Measurements from ENCODE around the gene UBR2. TPM values are rescaled to one million over a fixed set of nuclear protein-coding genes. Genes with fewer than 3 reads are reported as not detected.
A peak's percentile ranks its signal among the peaks of the same experiment; 100 is the strongest.
"Not testable (repeated sequence)": the region's sequence is repeated elsewhere in the genome, so short reads cannot be mapped to it uniquely, and the experiment has no call there.

Gene UBR2
- total and polyA plus RNA-seq, 2 of the 13 experiments (the other 11 are each of a cell fraction or from before 2014, with no cell fraction given) = 17.6 to 29.3 TPM

- DNase-seq (ENCODE audit: low spot score); CTCF ChIA-PET (ENCODE audit: low intra/inter-chr PET ratio, low total read pairs); H3K36me3 ChIP-seq (replicated peaks in 1 of 2; ENCODE audit: control insufficient read depth in 1 of 2, insufficient read depth in 2 of 2, low read length in 2 of 2); in situ Hi-C loops (cut with HindIII; ENCODE audit: extremely low pct_ligation_motif_present, low pct_unique_long_range_greater_than_20kb); H2AFZ ChIP-seq (ENCODE audit: low read length); ATAC-seq; H3K9ac ChIP-seq (ENCODE audit: insufficient read depth, low read depth, low read length); H4K20me1 ChIP-seq (ENCODE audit: insufficient read depth, low read length); POLR2A ChIA-PET; FAIRE-seq; H3K27ac ChIP-seq (ENCODE audit: extremely low read length, insufficient read depth, low read length); H3K9me3 ChIP-seq (ENCODE audit: low read length); intact Hi-C loops (cut with micrococcal nuclease; ENCODE audit: unreplicated experiment); H3K4me3 ChIP-seq (replicated peaks in 1 of 3; ENCODE audit: insufficient read depth in 1 of 3, low read depth in 2 of 3, low read length in 3 of 3); BruUV-seq (replicated peaks); H3K79me2 ChIP-seq (ENCODE audit: insufficient read depth, low read length); H3K27me3 ChIP-seq (ENCODE audit: control insufficient read depth in 1 of 2, insufficient read depth in 2 of 2, low read length in 2 of 2); H3K4me2 ChIP-seq (ENCODE audit: low read depth, low read length): not testable (repeated sequence)
- 69% methylated on average over 3 of the region's 3 CpGs for WGBS (ENCODE audit: low lambda C conversion rate)
- H3K4me1 ChIP-seq (ENCODE audit: insufficient read depth, low read length) = peaks cover 13% of the 10 kb centered on the region; the same call in 1 of the 2 replicates
- 0 out of 2 replicates have a peak, but pooled peaks have one; percentile 37 for TF ChIP-seq ZNF460 (CRISPR knock-in tag; IDR thresholded peaks at IDR 0.05; ENCODE audit: borderline replicate concordance)
- peak; percentile 44; the same call in 1 of the 2 replicates for TF ChIP-seq ZNF121 (CRISPR knock-in tag; IDR thresholded peaks at IDR 0.05)
- TF ChIP-seq, protein P1, sequence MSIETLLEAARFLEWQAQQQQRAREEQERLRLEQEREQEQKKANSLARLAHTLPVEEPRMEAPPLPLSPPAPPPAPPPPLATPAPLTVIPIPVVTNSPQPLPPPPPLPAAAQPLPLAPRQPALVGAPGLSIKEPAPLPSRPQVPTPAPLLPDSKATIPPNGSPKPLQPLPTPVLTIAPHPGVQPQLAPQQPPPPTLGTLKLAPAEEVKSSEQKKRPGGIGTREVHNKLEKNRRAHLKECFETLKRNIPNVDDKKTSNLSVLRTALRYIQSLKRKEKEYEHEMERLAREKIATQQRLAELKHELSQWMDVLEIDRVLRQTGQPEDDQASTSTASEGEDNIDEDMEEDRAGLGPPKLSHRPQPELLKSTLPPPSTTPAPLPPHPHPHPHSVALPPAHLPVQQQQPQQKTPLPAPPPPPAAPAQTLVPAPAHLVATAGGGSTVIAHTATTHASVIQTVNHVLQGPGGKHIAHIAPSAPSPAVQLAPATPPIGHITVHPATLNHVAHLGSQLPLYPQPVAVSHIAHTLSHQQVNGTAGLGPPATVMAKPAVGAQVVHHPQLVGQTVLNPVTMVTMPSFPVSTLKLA (IDR thresholded peaks at IDR 0.05) = peak; percentile 31; the same call in 1 of the 2 replicates
Observed at GRCh38 chr6:42702786-42703185, 139.0 kb downstream of the UBR2 start.

- ATAC-seq = peak; percentile 67
- Histone ChIP-seq H2AFZ (ENCODE audit: low read length) (peak overlapping the region; percentile 87), H3K27ac (ENCODE audit: extremely low read length, insufficient read depth, low read length) (no peak overlapping the region), H3K9me3 (ENCODE audit: low read length) (no peaks in the 10 kb centered on the region), H3K4me2 (ENCODE audit: low read depth, low read length) (peak overlapping the region; percentile 88), H3K27me3 (ENCODE audit: control insufficient read depth in 1 of 2, insufficient read depth in 2 of 2, low read length in 2 of 2) (no peaks in the 10 kb centered on the region; a peak in 1 of 5 replicates), H3K79me2 (ENCODE audit: insufficient read depth, low read length) (no peaks in the 10 kb centered on the region), H3K4me3 (replicated peaks in 1 of 3; ENCODE audit: insufficient read depth in 1 of 3, low read depth in 2 of 3, low read length in 3 of 3) (peak overlapping the region; percentile 47 to 70 (median 53)), H4K20me1 (ENCODE audit: insufficient read depth, low read length) (no peaks in the 10 kb centered on the region), H3K36me3 (replicated peaks in 1 of 2; ENCODE audit: control insufficient read depth in 1 of 2, insufficient read depth in 2 of 2, low read length in 2 of 2) (no peaks in the 10 kb centered on the region), H3K4me1 (ENCODE audit: insufficient read depth, low read length) (peaks cover 13% of the 10 kb centered on the region; the same call in 1 of the 2 replicates), H3K9ac (ENCODE audit: insufficient read depth, low read depth, low read length) (peak overlapping the region; percentile 19; the same call in 1 of the 2 replicates)
- intact Hi-C loops (cut with micrococcal nuclease; ENCODE audit: unreplicated experiment) = loop anchor here (1.0 kb wide), 1 partner anchor 37 kb away; no protein-coding TSS in a partner anchor
- BruUV-seq (replicated peaks) = no TSS peak
- in situ Hi-C loops (cut with HindIII; ENCODE audit: extremely low pct_ligation_motif_present, low pct_unique_long_range_greater_than_20kb) = no loop called here
- POLR2A ChIA-PET = interaction anchor here (1.2 to 1.5 kb wide), 4 partner anchors 12 to 78 kb away, joined by 4 to 5 read pairs (median 4); partner anchors contain the start of gene TBCC
- peak; percentile 14 for DNase-seq (ENCODE audit: low spot score)
- CTCF ChIA-PET (ENCODE audit: low intra/inter-chr PET ratio, low total read pairs) = no interaction called here
- WGBS (ENCODE audit: low lambda C conversion rate) = 34% methylated on average over 22 of the region's 24 CpGs
- FAIRE-seq = no peak
- TF ChIP-seq SNAPC4 (CRISPR knock-in tag; IDR thresholded peaks at IDR 0.05) (peak; percentile 69; the same call in 1 of the 2 replicates), FLYWCH1 (CRISPR knock-in tag; IDR thresholded peaks at IDR 0.05) (no peak), RBM22 (optimal IDR thresholded peaks at IDR 0.05; ENCODE audit: low read length) (no peak), SUZ12 (IDR thresholded peaks at IDR 0.05; ENCODE audit: low read depth, low read length) (no peak)
- TF ChIP-seq, protein P2, sequence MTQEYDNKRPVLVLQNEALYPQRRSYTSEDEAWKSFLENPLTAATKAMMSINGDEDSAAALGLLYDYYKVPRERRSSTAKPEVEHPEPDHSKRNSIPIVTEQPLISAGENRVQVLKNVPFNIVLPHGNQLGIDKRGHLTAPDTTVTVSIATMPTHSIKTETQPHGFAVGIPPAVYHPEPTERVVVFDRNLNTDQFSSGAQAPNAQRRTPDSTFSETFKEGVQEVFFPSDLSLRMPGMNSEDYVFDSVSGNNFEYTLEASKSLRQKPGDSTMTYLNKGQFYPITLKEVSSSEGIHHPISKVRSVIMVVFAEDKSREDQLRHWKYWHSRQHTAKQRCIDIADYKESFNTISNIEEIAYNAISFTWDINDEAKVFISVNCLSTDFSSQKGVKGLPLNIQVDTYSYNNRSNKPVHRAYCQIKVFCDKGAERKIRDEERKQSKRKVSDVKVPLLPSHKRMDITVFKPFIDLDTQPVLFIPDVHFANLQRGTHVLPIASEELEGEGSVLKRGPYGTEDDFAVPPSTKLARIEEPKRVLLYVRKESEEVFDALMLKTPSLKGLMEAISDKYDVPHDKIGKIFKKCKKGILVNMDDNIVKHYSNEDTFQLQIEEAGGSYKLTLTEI (CRISPR knock-in tag; conservative IDR thresholded peaks at IDR 0.05) = no peak
Observed at GRCh38 chr6:42704251-42704936, 140.6 kb downstream of the UBR2 start.
